ENCODE measurements around the gene SIRT7.

Gene SIRT7

DNA sequence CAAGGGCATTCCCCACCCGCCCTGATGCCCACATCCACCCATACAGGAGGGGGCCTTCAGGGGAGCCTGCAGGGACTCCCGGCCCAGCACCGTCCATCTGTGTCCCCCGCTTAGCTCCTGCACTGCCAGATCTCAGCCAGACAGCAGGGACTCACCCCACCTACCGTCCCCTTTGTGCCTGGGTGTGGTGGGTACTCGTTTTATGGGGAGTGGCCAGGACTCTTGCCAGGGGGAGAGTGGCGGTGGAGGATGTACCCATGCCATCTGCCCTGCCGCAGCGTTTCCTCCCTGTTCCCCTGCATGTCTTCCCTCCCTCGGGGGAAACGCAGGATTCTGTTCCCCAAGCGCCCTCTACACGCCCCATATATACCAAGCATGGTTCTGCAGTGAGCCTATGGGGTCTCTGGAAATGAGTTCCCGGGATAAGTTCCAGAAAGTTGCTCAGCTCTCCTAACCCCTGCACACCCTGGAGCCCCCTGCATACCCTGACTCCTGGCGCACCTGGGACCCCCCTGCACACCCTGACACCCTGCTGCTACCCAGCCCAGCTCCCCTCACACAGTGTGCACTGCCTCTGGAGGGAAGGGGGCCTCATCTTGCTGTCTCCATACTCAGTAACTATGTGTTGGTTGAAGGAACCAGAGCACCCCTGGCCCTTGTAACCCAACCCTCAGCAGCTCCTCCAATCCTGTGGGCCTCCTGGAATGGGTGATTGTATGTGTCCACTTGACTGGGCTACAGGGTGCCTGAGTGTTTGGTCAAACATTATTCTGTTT is 13.8 kb upstream of the SIRT7 start:
- DNase-seq: no peak

DNA sequence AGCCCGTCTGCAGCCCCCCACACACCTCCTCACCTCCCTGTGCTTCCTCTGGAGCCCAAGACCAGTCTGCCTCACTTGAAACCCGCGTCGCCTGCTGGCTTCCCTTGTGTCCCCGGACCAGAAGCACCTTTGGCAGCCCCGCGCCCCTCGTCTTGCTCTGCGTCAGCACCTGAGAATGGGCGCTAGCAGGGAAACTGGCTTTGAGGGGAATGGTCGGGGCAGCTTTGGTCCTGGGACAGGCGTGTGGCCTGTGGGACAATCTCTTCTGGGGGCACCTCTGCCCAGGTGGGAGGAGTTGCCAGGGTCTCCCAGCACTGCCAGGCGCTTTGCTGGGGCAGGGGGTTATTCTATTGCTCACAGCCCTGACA is 13.2 kb upstream of the SIRT7 start:
- DNase-seq: no peak

DNA sequence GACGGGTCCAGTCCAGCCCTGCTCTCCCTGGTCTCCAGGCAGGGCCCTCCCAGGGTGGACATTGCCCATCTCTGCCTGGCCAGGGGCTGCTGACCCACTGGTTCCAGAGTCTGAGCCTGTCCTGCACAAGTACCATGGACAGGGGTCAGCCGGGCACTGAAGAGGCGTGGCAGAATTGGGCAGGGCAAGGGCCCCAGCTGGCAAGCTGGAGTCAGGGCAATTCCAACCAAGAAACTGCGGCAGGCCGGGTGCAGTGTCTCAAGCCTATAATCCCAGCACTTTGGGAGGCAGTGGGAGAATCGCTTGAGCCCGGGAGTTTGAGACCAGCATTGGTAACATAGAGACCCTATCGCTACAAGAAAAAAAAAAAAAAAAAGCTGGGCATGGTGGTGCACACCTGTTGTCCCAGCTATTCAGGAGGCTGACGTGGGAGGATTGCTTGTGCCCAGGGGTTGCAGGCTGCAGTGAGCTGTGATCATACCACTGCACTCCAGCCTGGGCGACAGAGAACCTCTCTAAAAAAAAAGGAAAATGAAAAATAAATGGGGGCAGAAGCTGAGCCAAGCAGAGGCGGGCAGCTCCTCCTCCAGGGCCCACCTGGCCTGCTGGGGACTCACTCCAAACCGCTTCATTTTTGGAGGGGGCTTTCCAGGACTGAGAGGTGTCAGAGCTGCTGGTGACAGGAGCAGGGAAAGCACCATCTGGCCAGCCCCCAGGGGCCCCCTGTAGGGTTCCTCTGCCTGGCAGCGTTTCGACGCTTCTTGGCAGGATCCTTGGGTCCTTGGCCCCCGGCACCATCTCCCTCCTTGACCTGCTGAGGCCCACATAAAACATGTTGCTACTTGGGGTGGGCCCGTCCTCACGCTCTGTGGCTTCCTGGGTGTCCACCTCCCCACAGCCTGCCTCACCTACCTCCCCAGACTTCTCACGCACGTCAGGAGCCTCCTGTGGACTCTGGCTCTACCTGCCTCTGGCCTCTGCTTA is 12.5 kb upstream of the SIRT7 start:
- no peak for DNase-seq

DNA sequence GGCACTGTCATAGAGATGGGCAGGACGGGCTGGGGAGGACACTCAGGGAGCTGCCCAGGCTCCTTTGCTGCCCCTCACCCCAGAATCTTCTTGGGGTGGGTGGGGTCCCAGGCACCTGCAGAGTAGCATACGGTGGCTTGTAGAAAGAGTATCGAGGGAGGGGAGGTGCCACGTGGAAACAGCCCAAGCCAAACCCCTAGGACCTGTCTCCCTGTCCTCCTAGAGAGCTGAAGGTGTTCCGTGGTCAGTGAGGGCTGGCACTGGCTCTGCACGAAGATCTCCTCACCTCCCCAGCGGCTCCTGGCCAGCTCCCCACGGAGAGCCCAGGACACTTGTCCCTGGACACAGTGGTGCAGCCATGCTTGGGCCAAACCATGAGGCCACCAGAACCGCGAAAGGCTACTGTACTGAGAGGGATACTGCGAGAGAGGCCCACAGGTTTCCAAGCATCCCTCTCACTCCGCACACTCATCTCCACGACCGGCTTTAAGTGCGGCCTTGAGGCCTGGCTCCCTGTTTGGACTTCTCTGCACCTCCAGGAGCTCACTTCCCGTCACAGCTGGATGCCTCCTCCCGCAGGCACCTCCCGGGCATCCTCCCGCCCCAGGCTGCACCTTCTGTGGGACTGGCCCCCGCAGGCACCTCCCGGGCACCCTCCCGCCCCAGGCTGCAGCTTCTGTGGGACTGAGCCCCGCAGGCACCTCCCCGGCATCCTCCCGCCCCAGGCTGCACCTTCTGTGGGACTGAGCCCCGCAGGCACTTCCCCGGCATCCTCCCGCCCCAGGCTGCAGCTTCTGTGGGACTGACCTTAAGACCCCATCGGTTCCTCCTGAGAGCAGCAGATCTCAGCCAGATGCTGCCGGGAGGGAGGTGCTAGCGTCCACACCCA is 11.5 kb upstream of the SIRT7 start:
- no peak for DNase-seq

DNA sequence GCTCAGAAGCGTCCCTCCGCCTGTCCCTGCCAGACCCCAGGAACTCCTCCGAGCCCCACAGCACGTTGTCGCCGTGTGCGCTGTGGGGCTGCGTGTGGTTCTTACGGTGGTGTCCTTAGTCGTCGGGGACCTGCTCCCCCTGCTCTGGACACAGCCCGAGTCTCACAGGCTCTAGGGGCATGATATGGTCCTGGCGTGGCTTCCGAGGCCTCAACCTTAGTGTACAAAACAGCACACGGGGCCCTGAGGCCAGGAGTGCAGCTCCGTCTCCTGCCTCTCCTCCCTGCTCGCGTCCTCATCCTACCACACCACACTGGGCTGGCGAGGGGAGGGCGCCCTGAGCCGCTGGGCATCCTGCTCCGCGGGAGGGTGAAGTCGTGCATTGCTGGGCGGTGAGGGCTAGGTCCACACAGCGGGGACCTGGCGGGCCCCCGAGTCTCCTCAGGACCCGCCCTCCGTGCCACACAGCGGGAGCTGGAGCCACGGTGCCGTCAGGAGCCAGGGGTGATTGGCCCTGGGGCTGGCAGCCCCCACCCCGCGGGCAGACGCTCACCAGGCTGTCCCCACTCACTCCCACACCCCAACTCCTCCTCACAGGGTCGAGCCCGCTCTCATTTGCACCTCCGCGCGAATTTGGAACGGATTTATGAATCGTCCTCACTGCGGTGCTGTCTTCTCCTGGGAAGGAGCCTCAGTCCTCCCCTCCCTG is 10.7 kb upstream of the SIRT7 start:
- DNase-seq: no peak

DNA sequence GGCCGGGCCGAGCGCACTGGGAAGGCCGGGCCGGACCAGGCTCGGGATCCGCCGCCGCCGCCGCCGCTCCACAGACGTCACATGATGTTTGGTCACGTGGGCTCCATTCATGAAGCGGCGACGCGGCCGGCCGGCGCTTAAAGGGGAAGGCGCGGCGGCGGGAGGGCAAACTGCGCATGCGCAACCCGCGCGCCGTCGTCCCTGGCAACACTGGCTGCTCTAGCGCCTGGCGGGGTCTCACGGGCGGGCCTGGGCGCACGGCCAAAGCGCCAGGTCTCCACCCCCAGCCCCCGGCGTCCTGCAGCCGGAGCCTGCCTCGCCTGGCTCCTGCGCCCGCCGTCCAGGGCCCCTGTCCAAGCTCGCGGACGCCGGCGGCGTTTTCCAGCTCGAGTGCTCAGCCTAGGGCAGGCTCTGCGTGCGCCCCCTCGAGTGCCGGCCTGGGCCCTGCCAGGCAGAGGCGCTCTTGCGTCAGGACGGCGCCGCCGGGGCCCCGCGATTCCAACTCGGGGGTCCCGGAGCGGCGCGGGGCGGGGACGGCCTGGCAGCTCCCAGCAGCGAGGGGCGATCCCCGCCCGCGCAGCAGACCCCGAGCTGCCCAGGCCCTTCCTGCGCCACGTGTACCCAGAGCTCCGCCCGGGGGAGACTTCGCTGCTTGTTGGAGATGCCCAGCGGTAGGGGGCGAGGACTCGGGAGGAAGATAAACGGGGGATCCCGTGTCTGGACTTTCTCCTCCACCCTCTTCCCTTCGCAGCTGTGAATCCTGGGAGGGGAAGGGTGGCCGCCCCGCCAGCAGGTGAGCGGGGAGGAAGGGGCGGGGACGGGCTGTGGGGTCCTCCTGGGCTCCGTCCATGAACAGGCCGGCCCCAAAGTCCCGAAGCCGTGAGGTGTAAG is 9.9 kb upstream of the SIRT7 start, which contains the start of gene MAFG:
Gene MAFG, minus strand, starts transcription at position 83 of the 891 bp plus-strand sequence. CDS start 4,550 bp downstream, outside the sequence.
- peak; percentile 77 for DNase-seq

DNA sequence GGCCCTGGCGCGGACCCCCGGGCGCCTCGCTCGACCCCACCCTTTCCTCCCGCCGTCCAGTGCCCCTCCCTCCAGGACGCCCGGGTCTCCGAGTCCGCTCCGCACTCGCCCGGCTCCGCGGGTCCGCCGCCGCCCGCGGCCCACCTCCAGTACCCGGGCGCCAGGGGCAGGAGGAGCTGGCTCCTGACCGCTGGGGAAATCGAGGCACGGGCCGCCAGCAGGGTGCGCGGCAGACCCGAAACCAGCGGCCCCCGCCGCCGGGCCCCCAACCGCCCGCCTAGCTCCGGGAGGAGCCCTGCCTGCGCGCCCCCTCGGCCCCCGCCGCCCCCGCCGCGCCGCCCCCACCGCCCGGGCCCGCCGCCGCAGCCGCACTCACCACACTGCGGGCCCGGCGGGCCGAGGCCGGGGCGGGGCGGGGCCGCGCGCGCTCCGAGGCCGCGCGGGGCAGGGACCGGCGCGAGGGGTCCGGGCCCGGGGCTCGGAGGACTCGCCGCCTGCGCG is 9.2 kb upstream of the SIRT7 start:
- no peak for DNase-seq

DNA sequence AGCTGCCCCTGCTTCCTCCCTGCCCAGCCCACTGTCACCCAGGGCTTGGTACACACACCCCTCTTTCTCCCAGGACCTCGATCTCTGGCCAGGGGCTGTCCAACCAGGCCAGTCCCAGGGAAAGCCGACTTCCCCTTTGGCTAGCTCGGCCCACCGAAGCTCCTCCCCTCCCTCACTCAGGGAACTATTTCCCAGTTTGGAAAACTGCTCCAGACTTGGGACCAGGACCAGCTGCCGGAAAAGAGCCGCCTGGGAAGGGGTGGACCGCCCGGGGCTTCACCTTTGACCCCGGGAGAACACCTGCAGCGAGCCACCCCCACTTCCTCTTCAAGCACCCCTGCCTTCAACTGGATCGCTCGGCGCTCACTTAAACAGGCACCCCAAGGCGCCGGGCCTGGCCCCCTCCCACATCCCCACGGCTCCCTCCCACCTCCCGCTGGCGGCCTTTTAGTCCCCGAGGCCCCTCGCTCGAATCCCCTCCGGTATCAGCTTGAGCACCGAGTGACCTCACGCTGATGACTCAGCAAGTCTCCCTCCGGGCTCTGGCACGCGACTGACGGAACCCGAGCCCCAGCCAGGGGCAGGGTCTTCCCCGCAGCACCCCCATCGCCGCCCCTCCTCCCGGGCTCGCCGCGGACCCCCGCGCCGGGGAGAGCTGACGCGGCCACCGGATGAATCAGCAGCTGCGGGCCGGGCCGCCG is 8.6 kb upstream of the SIRT7 start:
- peak; percentile 68 for DNase-seq

DNA sequence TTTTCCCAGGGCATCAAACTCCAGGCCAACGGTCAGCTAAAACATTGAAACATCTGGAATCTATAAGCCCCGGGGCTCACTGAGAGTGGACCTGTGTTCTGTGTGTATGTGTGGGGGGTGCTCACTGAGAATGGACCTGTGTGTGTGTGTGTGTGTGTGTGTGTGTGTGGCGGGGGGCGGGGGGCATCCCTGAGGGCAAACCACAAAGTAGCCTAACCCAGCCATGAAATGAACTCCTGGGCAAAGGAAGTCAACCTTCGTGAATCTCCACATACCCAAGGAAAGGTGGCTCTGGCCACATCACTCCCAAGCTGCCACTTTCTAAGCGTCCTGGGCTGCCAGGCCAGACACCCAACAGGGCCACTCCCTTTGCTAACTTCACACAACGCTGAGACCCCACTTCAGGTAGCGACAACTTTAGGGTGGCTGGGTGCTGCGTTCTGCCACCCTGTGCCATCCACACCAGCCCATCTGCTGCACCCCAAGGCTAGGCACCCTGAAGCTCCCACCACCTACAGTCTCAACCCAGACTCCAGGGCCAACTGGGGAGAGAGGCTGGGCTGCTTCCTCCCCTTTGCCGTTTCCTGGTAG is 8.0 kb upstream of the SIRT7 start:
- no peak for DNase-seq

DNA sequence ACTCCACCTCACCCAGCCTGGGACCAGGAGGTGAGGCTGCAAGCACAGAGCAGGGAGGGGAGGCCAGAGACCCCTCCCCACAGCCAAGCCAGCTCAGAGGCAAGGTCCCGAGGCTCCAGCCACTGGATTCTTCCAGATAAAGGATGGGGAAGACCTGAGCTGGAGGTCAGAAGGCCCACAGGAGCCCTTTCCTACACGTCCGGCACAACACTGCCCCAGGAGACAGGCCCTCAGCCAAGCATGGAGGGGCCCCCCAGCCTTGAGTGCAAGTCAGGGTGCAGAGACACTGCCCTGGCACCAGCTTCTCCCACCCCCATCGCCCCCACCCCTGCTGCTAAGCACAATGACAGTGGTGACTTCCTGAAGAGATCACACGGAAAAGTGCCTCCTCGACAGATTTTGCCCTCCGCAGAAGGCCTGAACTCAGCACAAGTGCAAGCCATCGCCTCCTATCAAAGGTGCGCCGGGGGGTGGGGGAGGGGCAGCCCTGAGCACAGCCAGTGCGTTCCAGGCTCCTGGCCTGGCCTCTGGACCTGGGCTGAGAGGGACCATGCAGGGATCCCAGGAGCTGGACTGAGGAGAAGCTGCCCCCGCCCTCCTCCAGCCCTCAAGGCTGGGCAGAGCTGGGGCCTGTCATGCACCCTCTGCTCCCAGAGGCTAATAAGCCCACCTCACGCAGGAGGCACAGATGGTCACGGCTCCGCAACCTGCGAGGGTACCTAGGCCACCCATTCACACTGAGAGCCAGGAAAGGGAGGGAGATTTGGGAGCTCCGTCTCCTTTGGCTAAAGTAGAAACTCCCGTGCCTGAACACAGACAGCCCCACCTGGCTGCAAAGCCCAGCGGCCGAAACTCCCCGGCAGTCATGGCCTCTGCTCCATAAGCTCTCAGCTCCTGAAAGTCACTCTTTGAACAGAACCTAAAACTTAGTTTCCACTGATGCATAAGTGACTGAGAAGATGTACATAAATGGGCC is 6.9 kb upstream of the SIRT7 start:
- no peak for DNase-seq

DNA sequence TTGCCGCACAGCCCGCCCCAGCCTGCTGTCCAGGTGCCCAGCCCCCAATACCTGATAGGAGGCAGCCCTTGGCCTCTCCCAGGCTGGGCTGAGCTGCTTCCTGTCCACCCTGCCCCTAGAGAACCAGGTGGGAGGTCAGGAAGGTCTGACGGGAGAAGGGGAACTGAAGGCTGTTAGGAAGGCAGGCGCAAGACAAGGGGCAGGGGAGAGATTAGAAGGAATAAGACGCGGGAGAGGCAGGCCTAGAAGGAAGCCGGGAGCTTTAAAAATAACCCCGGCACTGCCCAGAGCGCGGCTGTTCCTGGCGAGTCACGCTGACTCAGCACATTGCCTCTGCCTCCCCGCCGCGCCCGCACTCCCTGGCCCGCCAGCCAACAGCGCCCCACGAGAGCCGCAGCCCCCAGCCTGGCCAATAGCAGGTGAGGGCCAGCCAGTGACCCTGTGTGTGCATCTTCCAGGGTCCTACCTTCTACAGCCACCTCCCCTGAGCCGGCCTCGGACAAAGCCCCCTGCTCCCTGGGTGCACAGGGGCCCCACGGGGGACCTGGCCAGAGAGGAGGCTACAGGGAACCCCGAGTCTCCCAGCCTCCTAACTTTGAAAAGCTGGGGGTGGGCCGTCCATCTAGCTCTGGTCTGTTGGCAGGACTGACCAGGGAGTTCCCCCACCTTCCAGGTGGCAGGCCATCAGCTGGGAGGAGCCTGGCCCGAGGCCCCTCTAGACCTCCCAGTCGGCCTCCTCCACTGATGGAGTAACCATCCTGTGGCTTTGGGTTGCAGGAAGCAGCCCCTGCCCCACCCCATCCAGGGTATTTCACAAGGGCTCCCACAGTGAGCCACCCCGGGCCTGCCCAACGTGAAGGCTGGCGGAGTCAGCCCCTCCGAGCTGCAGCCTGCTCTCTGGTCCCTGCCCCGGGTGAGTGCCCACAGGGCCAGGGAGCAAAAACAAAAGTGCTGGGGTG is 5.6 kb upstream of the SIRT7 start:
- peak; percentile 87 for DNase-seq

DNA sequence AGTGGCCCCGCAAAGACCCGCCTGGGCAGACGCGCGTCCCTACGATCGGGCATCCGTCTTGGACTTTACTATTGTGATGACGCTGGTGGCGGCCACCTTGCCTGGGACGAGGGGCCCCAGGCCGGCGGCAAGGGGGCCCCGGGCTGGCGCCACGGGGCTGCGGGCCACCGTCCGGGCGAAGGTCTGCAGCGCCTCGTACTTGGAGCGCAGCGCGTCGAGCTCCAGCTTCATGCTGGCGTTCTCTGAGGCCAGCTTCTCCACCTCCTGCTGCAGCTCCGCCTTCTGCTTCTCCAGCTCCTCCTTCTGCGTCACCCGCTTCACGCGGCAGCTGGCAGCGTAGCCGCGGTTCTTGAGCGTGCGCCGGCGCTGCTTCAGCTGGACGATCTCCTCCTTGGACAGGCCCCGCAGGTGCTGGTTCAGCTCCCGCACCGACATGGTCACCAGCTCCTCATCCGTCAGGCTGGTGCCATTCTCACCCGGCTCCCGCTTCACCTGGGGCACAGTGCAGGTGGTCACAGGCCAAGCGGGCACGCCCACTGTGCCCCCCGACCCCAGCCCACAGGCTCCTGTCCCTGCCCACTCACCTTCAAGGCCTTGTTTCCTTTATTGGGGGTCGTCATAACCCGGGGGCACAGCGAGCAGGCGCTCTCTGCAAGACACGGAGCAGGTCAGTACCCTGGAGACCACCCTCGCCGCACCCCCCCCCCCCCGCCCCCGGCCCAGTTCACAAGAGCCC is 4.8 kb upstream of the SIRT7 start:
- DNase-seq: peak; percentile 63

DNA sequence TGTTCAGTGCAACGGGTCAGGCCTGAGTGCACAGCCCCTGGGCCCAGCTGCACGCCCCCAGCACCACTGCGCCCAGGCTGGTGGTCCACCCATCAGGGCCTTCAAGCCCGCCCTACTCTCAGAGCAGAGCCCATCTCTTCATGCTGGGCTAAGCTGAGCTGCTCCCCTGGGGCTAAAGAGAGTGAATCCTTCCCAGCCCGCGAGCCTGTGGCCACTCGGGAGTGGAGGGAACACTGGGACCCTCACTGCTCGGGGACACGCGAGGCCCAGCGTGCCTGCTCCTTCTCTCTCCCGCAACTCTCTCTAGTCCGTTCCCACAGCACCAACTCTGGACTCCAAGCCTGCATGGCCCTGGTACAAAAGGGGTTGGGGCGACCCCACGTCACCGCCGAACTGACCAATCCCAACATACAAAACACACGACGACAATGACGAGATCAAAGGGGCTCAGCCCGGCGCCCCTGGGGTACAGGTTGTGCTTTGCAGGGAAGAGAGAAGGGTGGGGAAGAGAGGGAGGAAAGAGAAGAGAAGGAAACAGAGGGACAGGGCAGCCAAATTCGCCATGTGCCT is 4.1 kb upstream of the SIRT7 start:
- no peak for DNase-seq

DNA sequence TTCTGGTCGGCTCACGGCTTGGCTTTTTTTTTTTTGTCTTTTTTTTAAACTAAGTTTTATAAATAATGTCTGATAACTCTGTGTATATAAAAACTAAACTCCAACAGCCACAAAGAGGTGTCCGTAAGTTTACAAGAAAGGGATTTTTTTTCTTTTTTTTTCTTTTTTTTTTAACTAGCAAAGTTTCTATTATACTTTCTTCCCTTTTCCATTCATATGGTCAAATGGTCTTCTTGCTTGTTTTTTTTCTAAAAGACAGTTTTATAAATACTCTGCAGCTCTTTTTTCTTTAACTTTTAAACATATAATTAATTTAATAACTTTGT is 3.5 kb upstream of the SIRT7 start:
- DNase-seq: no peak

DNA sequence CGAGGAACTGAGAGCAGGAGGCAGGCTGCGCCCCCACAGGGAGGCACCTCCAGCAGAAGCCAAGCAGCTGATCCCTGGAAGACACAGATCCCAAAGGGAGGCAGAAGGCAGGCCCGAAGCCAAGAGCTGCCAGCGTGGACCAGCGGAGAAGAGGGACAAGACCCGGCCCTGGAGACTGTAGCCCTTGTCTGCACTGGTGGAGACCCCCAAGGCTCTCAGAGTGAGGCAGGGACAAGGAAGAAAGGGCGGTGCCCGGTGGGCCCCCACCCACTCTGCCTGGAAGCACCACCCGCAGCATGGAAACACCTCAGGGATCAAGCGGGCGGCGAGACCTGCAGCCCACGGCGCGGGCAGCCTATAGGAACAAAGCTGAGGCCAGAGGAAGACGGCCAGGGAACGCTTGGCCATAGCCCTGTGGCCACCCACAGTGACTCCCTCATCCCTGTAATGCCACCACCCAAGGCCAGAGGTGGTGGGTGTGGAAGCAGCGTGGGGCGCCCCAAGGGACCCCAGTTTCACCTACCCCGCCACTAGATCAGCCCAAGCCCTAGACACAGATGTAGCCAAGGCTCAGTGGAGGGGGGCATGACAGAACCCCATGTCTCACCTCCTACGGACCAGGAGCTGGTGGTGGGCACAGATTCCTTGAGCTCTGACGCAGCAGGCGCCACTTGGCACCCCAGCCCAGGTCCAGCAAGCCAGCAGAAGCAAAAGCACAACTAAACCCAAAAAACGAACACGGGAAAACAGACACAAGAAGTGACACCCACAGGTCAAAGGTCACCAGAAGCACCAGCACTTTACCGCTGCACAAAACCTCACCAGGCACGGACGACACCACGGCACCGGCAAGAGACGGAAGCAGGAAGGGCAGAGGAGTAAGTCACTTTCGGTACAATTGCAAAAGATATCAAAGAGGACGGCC is 2.9 kb upstream of the SIRT7 start:
- DNase-seq: peak; percentile 61
